Peyer's patch (tissue), 4 donors: ENCODE results near the gene RREB1.

Experiments used
- POLR2A ChIP-seq, 2 donors: fragments of 450-650 bp; IDR thresholded peaks; one replicate each; pipeline ENCODE4 v1.5.1; 2017; ENCODE audit warnings: antibody characterized with exemption in 2 of 2, mild to moderate bottlenecking in 2 of 2, moderate library complexity in 2 of 2
- TF ChIP-seq, protein P1 (sequence below), 6 experiments: fragments of 450-650 bp in 4 of 6; fragments of 200-600 bp in 2 of 6; sonication (generic) in 1 of 6; IDR thresholded peaks; one replicate each; pipeline ENCODE4 v1.5.1; 2017 to 2019; ENCODE audit warnings: antibody characterized with exemption in 6 of 6, mild to moderate bottlenecking in 3 of 6, moderate library complexity in 1 of 6

DNA sequence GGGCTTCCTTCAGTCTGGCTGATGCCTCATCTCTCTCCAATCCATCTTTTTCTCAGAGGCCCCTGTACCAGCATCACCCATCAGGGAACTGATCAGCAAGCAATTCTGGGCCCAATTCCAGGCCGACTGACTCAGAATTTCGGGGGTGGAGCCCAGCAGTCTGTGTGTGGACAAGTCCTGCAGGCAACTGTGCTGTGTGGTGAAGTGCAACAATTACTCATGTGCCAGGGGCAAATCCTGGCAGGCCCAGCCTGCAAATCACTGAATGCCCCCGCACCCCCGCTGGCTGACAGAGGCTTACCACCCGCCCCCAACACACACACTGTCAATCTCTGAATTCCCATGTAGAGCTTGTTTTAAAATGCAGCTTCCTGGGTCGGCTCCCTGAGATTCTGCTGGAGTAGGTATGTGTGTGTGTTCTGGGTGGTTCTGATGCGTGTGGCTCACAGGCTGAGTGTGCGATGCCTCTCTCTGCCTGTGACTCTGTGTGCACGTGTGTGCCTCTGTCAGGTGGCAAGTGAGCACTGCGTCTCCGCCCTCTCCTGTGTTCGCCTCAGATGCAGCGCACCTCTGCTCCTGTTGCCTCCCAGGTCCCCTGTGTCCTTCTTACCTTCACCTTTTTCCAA lies 159.8 kb downstream of the RREB1 start:
- TF ChIP-seq POLR2A (IDR thresholded peaks at IDR 0.05): no peak
- TF ChIP-seq, protein P1, sequence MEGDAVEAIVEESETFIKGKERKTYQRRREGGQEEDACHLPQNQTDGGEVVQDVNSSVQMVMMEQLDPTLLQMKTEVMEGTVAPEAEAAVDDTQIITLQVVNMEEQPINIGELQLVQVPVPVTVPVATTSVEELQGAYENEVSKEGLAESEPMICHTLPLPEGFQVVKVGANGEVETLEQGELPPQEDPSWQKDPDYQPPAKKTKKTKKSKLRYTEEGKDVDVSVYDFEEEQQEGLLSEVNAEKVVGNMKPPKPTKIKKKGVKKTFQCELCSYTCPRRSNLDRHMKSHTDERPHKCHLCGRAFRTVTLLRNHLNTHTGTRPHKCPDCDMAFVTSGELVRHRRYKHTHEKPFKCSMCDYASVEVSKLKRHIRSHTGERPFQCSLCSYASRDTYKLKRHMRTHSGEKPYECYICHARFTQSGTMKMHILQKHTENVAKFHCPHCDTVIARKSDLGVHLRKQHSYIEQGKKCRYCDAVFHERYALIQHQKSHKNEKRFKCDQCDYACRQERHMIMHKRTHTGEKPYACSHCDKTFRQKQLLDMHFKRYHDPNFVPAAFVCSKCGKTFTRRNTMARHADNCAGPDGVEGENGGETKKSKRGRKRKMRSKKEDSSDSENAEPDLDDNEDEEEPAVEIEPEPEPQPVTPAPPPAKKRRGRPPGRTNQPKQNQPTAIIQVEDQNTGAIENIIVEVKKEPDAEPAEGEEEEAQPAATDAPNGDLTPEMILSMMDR (IDR thresholded peaks at IDR 0.05): no peak
